HUES6 (cell line): ENCODE results near the gene SV2B.

Experiments used
- H3K27ac ChIP-seq: 2 replicates; pipeline ENCODE4 v1.7.0; 2013; ENCODE audit warnings: low read depth, mild to moderate bottlenecking, low read length, inconsistent platforms
- H3K27me3 ChIP-seq: 2 replicates; pipeline ENCODE4 v1.6.1; 2013; ENCODE audit warnings: low read length; ENCODE audit not compliant: control insufficient read depth, insufficient read depth
- H3K36me3 ChIP-seq: 2 replicates; pipeline ENCODE4 v1.6.1; 2013; ENCODE audit warnings: low read length; ENCODE audit not compliant: control insufficient read depth, insufficient read depth
- H3K4me1 ChIP-seq: 2 replicates; pipeline ENCODE4 v1.6.1; 2013; ENCODE audit warnings: low read length; ENCODE audit not compliant: control insufficient read depth, insufficient read depth
- H3K4me3 ChIP-seq: 2 replicates; pipeline ENCODE4 v1.5.1; 2013; ENCODE audit warnings: low read depth, low read length
- H3K9ac ChIP-seq: one replicate; pipeline ENCODE4 v1.6.1; 2013; ENCODE audit warnings: mild to moderate bottlenecking, low read length
- H3K9me3 ChIP-seq: 2 replicates; pipeline ENCODE4 v1.6.1; 2013; ENCODE audit warnings: low read depth, low read length; ENCODE audit not compliant: control insufficient read depth, insufficient read depth

Gene SV2B

GRCh38 chr15:91228890-91229289 lies 128.8 kb downstream of the SV2B start:
- no peak overlapping the region for H3K9ac ChIP-seq
- H3K4me1 ChIP-seq: no peaks in the 10 kb centered on the region
- peaks cover 11% of the 10 kb centered on the region for H3K27me3 ChIP-seq
- H3K4me3 ChIP-seq: no peak overlapping the region
- no peaks in the 10 kb centered on the region for H3K36me3 ChIP-seq
- H3K27ac ChIP-seq: no peak overlapping the region
- H3K9me3 ChIP-seq: no peaks in the 10 kb centered on the region

GRCh38 chr15:91231703-91232102 lies 131.6 kb downstream of the SV2B start:
- Histone ChIP-seq H3K27ac (no peak overlapping the region), H3K9ac (no peak overlapping the region), H3K27me3 (peaks cover 25% of the 10 kb centered on the region; the same call in 1 of the 2 replicates), H3K4me1 (no peaks in the 10 kb centered on the region), H3K9me3 (no peaks in the 10 kb centered on the region), H3K36me3 (no peaks in the 10 kb centered on the region), H3K4me3 (no peak overlapping the region)

- H3K9ac ChIP-seq: no peak overlapping the region
- H3K27ac ChIP-seq: no peak overlapping the region
- no peaks in the 10 kb centered on the region for H3K36me3 ChIP-seq
- H3K9me3 ChIP-seq: no peaks in the 10 kb centered on the region
- peaks cover 34% of the 10 kb centered on the region for H3K27me3 ChIP-seq
- H3K4me1 ChIP-seq: no peaks in the 10 kb centered on the region
- no peak overlapping the region for H3K4me3 ChIP-seq
Measured at GRCh38 chr15:91234759-91235158, 134.7 kb downstream of the SV2B start.

- Histone ChIP-seq H3K27me3 (peaks cover 39% of the 10 kb centered on the region), H3K27ac (no peak overlapping the region), H3K4me1 (no peaks in the 10 kb centered on the region), H3K4me3 (no peak overlapping the region), H3K9me3 (no peaks in the 10 kb centered on the region), H3K9ac (no peak overlapping the region), H3K36me3 (no peaks in the 10 kb centered on the region)
Measured at GRCh38 chr15:91235376-91235775, 135.3 kb downstream of the SV2B start.

- Histone ChIP-seq H3K4me3 (no peak overlapping the region), H3K27ac (no peak overlapping the region), H3K9ac (no peak overlapping the region), H3K9me3 (no peaks in the 10 kb centered on the region), H3K36me3 (no peaks in the 10 kb centered on the region), H3K27me3 (peaks cover 59% of the 10 kb centered on the region), H3K4me1 (no peaks in the 10 kb centered on the region)
Measured at GRCh38 chr15:91237445-91237844, 137.4 kb downstream of the SV2B start.

- no peaks in the 10 kb centered on the region for H3K4me1 ChIP-seq
- H3K36me3 ChIP-seq: no peaks in the 10 kb centered on the region
- H3K27ac ChIP-seq: no peak overlapping the region
- H3K9ac ChIP-seq: no peak overlapping the region
- no peaks in the 10 kb centered on the region for H3K9me3 ChIP-seq
- H3K4me3 ChIP-seq: no peak overlapping the region
- H3K27me3 ChIP-seq: peaks cover 70% of the 10 kb centered on the region
Measured at GRCh38 chr15:91238644-91239425, 138.8 kb downstream of the SV2B start.

- Histone ChIP-seq H3K27me3 (peaks cover 60% of the 10 kb centered on the region), H3K36me3 (no peaks in the 10 kb centered on the region), H3K4me3 (no peak overlapping the region), H3K4me1 (no peaks in the 10 kb centered on the region), H3K27ac (no peak overlapping the region), H3K9me3 (no peaks in the 10 kb centered on the region), H3K9ac (no peak overlapping the region)
Measured at GRCh38 chr15:91243826-91244225, 143.8 kb downstream of the SV2B start.

GRCh38 chr15:91244919-91245318 lies 144.9 kb downstream of the SV2B start:
- H3K4me3 ChIP-seq: no peak overlapping the region
- H3K9ac ChIP-seq: no peak overlapping the region
- no peaks in the 10 kb centered on the region for H3K9me3 ChIP-seq
- no peaks in the 10 kb centered on the region for H3K36me3 ChIP-seq
- no peak overlapping the region for H3K27ac ChIP-seq
- H3K27me3 ChIP-seq: peaks cover 51% of the 10 kb centered on the region
- H3K4me1 ChIP-seq: no peaks in the 10 kb centered on the region

GRCh38 chr15:91246998-91247397 lies 146.9 kb downstream of the SV2B start:
- H3K9me3 ChIP-seq: no peaks in the 10 kb centered on the region
- H3K27me3 ChIP-seq: peaks cover 31% of the 10 kb centered on the region
- H3K4me3 ChIP-seq: no peak overlapping the region
- H3K27ac ChIP-seq: no peak overlapping the region
- no peak overlapping the region for H3K9ac ChIP-seq
- no peaks in the 10 kb centered on the region for H3K36me3 ChIP-seq
- H3K4me1 ChIP-seq: no peaks in the 10 kb centered on the region

- Histone ChIP-seq H3K4me1 (no peaks in the 10 kb centered on the region), H3K36me3 (no peaks in the 10 kb centered on the region), H3K4me3 (no peak overlapping the region), H3K9ac (no peak overlapping the region), H3K27ac (no peak overlapping the region), H3K9me3 (no peaks in the 10 kb centered on the region), H3K27me3 (peaks cover 6% of the 10 kb centered on the region; the same call in 1 of the 2 replicates)
Measured at GRCh38 chr15:91249591-91249990, 149.5 kb downstream of the SV2B start.

GRCh38 chr15:91252322-91252721 lies 152.3 kb downstream of the SV2B start:
- Histone ChIP-seq H3K27ac (no peak overlapping the region), H3K9ac (no peak overlapping the region), H3K9me3 (no peaks in the 10 kb centered on the region), H3K27me3 (no peaks in the 10 kb centered on the region; the same call in 1 of the 2 replicates), H3K36me3 (no peaks in the 10 kb centered on the region), H3K4me1 (no peaks in the 10 kb centered on the region), H3K4me3 (no peak overlapping the region)
